SKM-1 treated with dmso at 0.1 percent for 144 hours (cell line): ENCODE results near the gene NDP.
"Not testable (repeated sequence)": the region's sequence is repeated elsewhere in the genome, so short reads cannot be mapped to it uniquely, and the experiment has no call there.

Experiments used
- DNase-seq: peaks from one replicate; lab custom pipeline; 2025; ENCODE audit not compliant: unreplicated experiment; lab: John Stamatoyannopoulos, UW

Gene NDP

GRCh38 chrX:43971966-43972961 is 926 bp downstream of the NDP start:
- DNase-seq: no peak

GRCh38 chrX:43970528-43970927 is 2.7 kb downstream of the NDP start:
- no peak for DNase-seq

GRCh38 chrX:43969504-43970501 is 3.4 kb downstream of the NDP start:
- DNase-seq: no peak

- DNase-seq: no peak
Observed at GRCh38 chrX:43968359-43968781, 4.8 kb downstream of the NDP start.

GRCh38 chrX:43964936-43965335 is 8.3 kb downstream of the NDP start:
- DNase-seq: no peak

- DNase-seq: no peak
Observed at GRCh38 chrX:43963726-43964125, 9.5 kb downstream of the NDP start.

GRCh38 chrX:43962636-43963035 is 10.6 kb downstream of the NDP start:
- DNase-seq: no peak

- DNase-seq: no peak
Observed at GRCh38 chrX:43961699-43962098, 11.5 kb downstream of the NDP start.

GRCh38 chrX:43958529-43958928 is 14.7 kb downstream of the NDP start:
- peak; percentile 74 for DNase-seq

GRCh38 chrX:43956034-43956433 is 17.2 kb downstream of the NDP start:
- no peak for DNase-seq

GRCh38 chrX:43953218-43953617 is 20.0 kb downstream of the NDP start:
- DNase-seq: no peak

- peak; percentile 1 for DNase-seq
Observed at GRCh38 chrX:43949669-43950068, 23.5 kb downstream of the NDP start.

GRCh38 chrX:43940816-43941474 is 32.2 kb downstream of the NDP start:
- DNase-seq: no peak

- no peak for DNase-seq
Observed at GRCh38 chrX:43939187-43939926, 33.8 kb downstream of the NDP start.

GRCh38 chrX:43922032-43922431 is 51.2 kb downstream of the NDP start:
- DNase-seq: not testable (repeated sequence)

GRCh38 chrX:43910772-43911171 is 62.4 kb downstream of the NDP start:
- DNase-seq: not testable (repeated sequence)

- no peak for DNase-seq
Observed at GRCh38 chrX:43910012-43910411, 63.2 kb downstream of the NDP start.

GRCh38 chrX:43909141-43909540 is 64.0 kb downstream of the NDP start:
- no peak for DNase-seq

- DNase-seq: no peak
Observed at GRCh38 chrX:43899878-43900815, 73.0 kb downstream of the NDP start.
